Endothelial cell of umbilical vein (primary cell): ENCODE data around the gene FSIP1.

Experiments
- POLR2A ChIP-seq: IDR thresholded peaks from 2 replicates; pipeline ENCODE4 v1.6.1; 2012; ENCODE audit warnings: low read depth, mild to moderate bottlenecking, control low read depth, low read length
- POLR2AphosphoS5 ChIP-seq: IDR thresholded peaks from 2 replicates; pipeline ENCODE4 v1.6.1; 2012; ENCODE audit warnings: low read depth, mild to moderate bottlenecking, control low read depth, low read length, moderate library complexity; ENCODE audit not compliant: insufficient read depth
- TF ChIP-seq, protein P1 (sequence below): IDR thresholded peaks from 2 replicates; pipeline ENCODE4 v1.6.1; 2011; ENCODE audit not compliant: insufficient read depth, insufficient read length

DNA sequence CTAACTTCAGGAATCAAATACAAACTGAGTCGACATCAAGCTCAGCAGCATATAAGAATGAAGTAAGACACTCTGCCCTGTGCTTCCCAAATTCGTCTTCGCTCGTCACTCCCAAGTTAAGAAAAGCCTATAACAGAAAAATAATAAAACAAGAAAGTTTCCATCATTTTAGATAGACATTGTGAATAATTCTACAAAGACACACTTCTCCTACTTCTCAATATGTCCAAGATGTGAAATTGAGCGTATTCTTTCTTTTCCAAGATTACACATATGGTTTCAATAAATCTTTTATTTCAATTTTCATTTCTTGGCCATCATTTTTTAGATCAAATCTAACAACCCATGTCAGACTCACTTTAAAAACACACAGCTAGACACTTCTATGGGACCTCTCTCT lies 85.1 kb downstream of the FSIP1 start:
- TF ChIP-seq POLR2AphosphoS5 (no peak), POLR2A (no peak)
- TF ChIP-seq, protein P1, sequence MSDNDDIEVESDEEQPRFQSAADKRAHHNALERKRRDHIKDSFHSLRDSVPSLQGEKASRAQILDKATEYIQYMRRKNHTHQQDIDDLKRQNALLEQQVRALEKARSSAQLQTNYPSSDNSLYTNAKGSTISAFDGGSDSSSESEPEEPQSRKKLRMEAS, result no peak
